Mammary epithelial cell (primary cell): ENCODE measurements around the gene CACNA1A.

Source experiments
- CTCF ChIP-seq, 2 donors: IDR thresholded peaks in 1 of 2; conservative IDR thresholded peaks in 1 of 2; 2 replicates each; pipeline ENCODE4 v1.5.1; 2011 to 2012; ENCODE audit warnings: inconsistent platforms in 2 of 2, low read length in 2 of 2, mild to moderate bottlenecking in 2 of 2, control low read depth in 1 of 2, low read depth in 1 of 2; ENCODE audit not compliant: insufficient read depth in 1 of 2; ENCODE audit errors: extremely low read depth in 1 of 2
- EZH2 ChIP-seq: IDR thresholded peaks from 2 replicates; pipeline ENCODE4 v1.6.1; 2012; ENCODE audit warnings: low read length, inconsistent platforms, borderline replicate concordance

GRCh38 chr19:13507053-13507611, 853 bp upstream of the CACNA1A start:
- no peak for TF ChIP-seq CTCF (conservative IDR thresholded peaks at IDR 0.05 in 1 of 2, IDR thresholded peaks at IDR 0.05 in 1 of 2; ENCODE audit: extremely low read depth in 1 of 2, insufficient read depth in 1 of 2, low read depth in 1 of 2, low read length in 2 of 2)
- peak; percentile 25 for TF ChIP-seq EZH2
